Fibroblast of skin of abdomen (primary cell): Measurements from ENCODE around the gene KEAP1.

ENCODE experiments used
- DNase-seq: peaks from one replicate; pipeline ENCODE4 v3.0.0-alpha.2; 2013

The KEAP1 gene

GRCh38 chr19:10523135-10523636 lies 20.0 kb upstream of the KEAP1 start:
- DNase-seq, result no peak

DNA sequence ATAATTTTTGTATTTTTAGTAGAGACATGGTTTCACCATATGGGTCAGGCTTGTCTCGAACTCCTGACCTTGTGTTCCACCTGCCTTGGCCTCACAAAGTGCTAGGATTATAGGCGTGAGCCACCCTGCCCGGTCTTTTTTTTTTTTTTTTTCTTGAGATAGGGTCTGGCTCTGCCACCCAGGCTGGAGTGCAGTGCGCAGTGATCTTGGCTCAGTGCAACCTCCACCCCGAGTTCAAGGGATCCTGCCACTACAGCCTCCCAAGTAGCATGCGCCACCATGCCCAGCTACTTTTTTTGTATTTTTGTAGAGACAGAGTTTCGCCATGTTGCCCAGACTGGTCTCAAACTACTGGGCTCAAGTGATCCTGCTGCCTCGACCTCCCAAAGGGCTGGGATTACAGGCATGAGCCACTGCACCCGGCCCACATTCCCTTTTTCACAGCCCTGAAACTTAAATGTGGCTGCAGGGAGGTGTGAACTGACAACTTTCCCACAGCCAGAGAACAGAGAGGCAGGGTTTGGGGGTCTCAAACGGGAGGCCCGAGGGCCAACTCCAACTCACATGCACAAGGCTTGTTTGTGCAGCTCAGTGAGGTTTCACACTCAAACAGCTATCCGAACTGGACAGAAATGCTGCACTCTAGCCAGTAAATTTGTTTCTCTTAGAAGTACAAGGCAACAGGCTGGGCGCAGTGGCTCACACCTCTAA lies 18.5 kb upstream of the KEAP1 start:
- DNase-seq, result no peak

DNA sequence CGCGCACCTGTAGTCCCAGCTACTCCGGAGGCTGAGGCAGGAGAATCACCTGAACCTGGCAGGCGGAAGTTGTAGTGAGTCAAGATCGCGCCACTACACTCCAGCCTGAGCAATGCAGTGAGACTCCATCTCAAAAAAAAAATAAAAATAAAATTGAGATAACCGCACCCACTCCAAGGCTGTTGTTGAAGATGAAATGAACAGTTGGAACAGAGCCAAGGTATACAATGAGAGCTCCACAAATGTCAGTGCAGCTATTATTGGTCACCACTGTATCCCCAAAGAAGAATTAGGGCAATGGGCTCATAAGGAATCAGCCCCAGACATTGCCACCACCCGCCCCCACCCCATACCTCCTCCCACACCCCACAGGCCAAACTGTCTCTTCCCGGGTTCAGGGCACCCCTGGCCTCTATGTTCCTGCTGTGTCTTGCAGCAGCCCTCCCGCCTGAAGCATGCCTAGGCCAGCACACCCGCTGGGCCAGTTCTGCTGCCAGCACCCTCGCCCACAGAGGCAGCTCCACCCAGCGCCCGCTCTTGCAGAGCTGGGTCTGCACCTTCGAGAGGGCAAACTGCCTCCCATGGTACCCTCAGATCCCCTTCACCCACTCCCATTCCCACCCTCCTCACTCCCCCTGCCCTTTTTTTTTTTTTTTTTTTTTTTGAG lies 17.6 kb upstream of the KEAP1 start:
- DNase-seq, result no peak

GRCh38 chr19:10519421-10519820 lies 16.3 kb upstream of the KEAP1 start:
- no peak for DNase-seq

- DNase-seq, result no peak
Observed at GRCh38 chr19:10518444-10519361, 15.5 kb upstream of the KEAP1 start.

- DNase-seq, result peak; percentile 15
Observed at GRCh38 chr19:10517760-10518443, 14.7 kb upstream of the KEAP1 start.

DNA sequence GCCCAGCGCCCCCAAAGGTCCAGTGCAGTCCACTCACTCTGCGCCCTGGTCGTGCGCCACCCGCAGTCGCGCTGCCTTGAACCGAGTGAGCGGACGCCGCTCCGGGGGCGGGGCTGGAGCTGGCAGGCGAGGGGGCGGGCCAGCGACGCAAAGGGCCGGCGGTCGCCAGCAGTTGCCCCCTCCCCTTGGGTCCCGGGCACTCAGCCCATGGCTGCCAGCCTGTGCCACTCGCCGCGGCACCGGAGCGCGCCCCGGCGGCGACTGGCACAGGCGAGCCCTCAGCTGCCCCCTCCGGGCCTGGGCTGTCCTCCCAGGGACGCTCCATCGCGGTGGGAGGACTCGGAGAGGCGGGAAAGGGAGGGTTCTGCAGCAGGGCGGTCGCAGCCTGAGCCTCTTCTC lies 14.2 kb upstream of the KEAP1 start, which contains the start of gene S1PR5:
Gene S1PR5, minus strand, starts transcription at position 87 of the 399 bp plus-strand sequence. CDS start 2,436 bp downstream, outside the sequence.
- DNase-seq, result no peak

DNA sequence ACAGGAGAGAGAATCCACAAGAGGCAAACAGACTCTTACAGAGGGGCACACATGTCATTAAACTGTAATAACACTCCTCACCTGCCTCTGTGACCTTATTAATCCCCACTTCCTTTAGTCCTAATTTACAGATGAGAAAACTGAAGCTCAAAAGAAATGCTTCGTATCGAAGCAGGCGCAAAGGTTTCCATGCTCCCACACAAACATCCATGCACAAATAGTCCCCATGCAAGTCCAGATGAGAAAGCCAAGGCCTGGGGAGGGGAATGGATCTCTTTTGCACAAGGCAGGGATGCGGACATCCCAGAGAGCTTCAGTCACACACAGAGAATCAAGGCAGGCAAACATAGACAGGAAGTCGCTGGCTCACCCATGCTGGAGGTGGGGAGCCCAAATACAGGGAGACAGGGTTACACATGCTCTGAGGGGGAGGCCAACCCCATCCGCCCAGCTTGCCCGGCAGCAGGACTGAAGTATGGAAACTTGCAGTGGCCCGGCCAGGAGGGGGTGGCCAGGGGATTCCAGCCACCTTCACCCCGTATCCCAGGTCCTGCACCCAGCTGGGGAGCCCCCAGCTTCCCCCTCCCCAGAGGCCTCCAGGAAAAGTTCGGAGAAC lies 13.6 kb upstream of the KEAP1 start:
- DNase-seq, result no peak

DNA sequence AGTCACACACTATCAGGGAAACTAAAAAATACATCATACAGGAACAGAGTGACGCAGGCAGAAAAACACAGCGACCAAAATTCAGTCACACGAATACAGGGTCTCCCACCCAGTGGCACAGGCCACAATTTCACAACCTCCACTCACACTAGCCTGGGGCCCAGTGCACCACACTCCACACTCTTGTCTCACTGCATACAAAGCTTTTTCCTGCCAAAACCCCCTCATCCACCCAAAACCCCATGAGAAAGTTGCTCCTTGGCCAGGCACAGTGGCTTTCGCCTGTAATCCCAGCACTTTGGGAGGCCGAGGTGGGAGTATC lies 12.9 kb upstream of the KEAP1 start:
- no peak for DNase-seq

GRCh38 chr19:10514211-10515145 lies 11.3 kb upstream of the KEAP1 start:
- DNase-seq, result no peak

GRCh38 chr19:10513223-10513622 lies 10.1 kb upstream of the KEAP1 start:
- DNase-seq, result no peak

- no peak for DNase-seq
Observed at GRCh38 chr19:10510301-10510802, 7.2 kb upstream of the KEAP1 start.

GRCh38 chr19:10508707-10509106 lies 5.6 kb upstream of the KEAP1 start:
- DNase-seq, result no peak

- no peak for DNase-seq
Observed at GRCh38 chr19:10508036-10508435, 4.9 kb upstream of the KEAP1 start.

GRCh38 chr19:10505583-10506229 lies 2.5 kb upstream of the KEAP1 start:
- DNase-seq, result peak; percentile 56

DNA sequence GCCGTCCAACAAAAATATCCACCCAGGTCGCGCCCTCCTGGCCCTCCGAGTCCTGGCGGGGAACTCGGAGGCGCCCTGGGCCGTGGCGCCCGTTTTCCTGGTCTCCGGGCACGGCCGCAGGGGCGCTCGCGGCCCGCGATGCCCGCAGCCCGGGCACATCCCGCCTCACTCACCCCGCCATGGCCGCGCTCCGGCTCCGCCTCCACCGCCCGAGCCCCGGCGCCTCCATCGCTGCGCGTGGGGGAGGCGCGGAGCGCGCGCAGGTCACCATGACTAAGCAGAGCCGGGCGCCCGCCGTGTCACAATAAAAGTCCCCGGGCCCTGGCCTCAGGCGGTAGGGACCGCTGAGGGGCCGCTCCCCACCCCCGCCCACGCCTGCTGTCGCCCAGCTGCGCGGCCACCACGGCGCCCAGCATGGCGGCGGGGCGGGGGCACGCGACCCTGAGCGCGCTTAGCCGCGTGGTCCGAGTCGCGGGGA lies 593 bp downstream of the KEAP1 start:
- DNase-seq, result peak; percentile 93

GRCh38 chr19:10501971-10502523 lies 1.1 kb downstream of the KEAP1 start:
- DNase-seq, result peak; percentile 43

DNA sequence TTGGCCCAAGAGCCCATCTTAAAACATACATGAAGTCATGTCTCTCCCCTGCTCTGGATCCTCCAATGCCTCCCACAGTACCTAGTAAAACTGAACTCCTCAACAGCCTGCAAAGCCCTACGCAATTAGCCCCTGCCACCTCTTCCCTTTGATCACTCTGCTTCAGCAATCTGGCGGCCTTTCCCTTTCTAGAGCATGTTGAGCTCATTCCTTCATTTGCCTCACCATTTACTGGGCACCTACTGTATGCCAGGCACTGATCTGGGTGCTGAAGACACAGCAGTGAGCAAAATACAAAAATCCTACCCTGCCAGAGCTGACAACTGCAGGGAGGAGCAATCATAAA lies 2.9 kb downstream of the KEAP1 start:
- no peak for DNase-seq

- DNase-seq, result no peak
Observed at GRCh38 chr19:10499550-10500246, 3.5 kb downstream of the KEAP1 start.
